ENCODE measurements around the gene PRB4.
"Not testable (repeated sequence)": the region's sequence is repeated elsewhere in the genome, so short reads cannot be mapped to it uniquely, and the experiment has no call there.

PRB4 gene

DNA sequence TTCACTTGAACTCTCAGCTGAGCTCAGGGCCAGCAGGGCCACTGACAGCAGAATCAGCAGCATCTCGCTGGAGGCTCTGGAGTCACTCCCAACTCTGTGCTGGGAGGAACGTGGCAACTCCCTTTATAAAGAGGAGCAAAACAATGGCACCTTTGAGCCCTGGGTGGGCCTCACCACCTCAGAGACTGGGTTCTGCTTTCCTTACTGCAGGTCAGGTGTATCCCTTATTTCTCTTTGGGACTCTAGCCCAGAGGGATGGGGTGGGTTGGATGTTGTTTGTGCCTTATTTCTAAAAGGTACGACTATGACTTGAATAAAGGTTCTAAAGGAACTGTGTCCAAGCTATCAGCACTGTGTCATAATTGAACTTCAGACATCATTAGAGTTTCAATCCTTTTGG is at the start of gene PRB4:
TSS of gene PRB4 (minus strand) at position 101 of the 400 bp plus-strand sequence. CDS start at position 63, 38 bp downstream.
- no peak for DNase-seq (ENCODE audit: low spot score)

GRCh38 chr12:11351736-11352135 is 41.5 kb upstream of the PRB4 start:
- DNase-seq (ENCODE audit: low spot score), result not testable (repeated sequence)

GRCh38 chr12:11348439-11348838 is 38.2 kb upstream of the PRB4 start:
- no peak for DNase-seq (ENCODE audit: low spot score)

DNA sequence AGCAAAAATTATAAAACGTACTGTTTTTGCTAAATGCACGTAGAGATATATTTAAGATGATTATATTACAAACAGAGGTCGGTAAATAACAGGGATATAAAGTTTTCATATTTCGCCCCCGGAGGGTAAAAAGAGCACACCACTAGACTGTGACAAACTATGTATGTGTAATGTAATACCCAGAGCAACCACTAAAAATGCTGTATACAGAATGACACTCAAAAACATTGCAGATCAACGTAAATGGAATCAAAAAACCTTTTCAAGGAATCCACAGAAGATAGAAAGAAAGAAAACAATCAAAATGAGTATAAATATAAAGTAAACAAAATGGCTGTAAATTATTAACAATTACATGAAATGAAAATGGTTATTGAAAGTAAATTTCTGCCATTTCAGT is 37.6 kb upstream of the PRB4 start:
- DNase-seq (ENCODE audit: low spot score), result no peak

DNA sequence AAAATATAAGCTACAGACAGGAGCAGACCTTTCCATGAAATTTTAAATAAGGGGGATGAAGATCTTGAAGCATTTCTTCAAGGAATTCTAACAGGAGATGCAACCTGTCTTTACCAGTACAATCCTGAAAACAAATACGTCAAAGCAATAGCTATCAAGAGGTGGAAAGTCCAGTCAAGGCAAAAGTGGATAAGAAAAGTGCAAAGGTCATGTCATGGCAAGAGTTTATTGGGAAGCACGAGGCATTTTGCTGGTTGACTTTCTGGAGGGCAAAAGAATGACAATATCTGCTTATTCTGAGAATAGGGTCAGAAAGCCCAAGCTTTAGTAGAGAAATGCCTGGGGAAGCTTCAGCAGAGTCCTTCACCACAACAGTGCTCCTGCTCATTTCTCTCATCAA is 34.3 kb upstream of the PRB4 start:
- no peak for DNase-seq (ENCODE audit: low spot score)

DNA sequence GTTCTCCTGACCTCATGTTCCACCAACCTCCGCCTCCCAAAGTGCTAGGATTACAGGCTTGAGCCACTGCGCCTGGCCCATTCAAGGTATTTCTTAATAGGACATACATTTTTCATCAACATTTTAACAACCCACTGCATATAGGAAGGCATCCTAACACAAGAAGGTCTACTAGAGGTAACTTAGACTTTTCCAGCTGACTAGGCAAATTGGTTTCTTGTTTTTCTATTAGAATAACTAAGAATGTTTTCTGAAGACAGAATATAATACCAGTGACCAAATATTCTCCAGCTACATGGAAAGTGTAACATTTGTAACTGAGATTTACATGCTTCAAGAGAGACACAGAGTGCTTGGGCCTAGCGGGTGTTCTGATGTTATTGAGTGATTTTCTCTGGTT is 14.2 kb upstream of the PRB4 start:
- no peak for DNase-seq (ENCODE audit: low spot score)

GRCh38 chr12:11321980-11322379 is 11.7 kb upstream of the PRB4 start:
- no peak for DNase-seq (ENCODE audit: low spot score)

GRCh38 chr12:11307143-11307542 is 3.1 kb downstream of the PRB4 start:
- no peak for DNase-seq (ENCODE audit: low spot score)

DNA sequence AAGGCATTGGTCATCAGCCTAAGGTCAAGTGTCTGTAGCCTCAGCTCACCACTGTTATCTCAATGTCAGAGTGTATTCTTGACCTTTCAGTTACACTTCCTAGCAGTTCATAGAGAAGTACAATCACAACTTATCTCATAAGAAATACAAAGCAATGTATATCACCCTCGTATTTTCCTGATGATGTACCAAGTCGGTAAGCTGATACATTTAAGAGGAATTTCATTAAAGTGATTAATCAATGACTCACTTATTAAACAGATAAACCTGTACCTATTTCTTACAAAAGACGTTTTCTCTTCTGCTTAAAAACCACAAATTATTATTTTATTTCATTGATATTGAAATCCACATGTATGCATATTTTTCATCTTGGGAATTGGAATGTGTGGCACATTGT is 36.8 kb downstream of the PRB4 start:
- no peak for DNase-seq (ENCODE audit: low spot score)

GRCh38 chr12:11269607-11270006 is 40.6 kb downstream of the PRB4 start, which contains the start of gene PRB3:
Gene PRB3 (minus strand): TSS chr12:11269707. CDS start chr12:11269669, 38 bp downstream.
- DNase-seq (ENCODE audit: low spot score), result no peak

- DNase-seq (ENCODE audit: low spot score), result no peak
These were observed 45.7 kb downstream of the PRB4 start for GRCh38 chr12:11264501-11264900.

Measured in AG08396 (cell line).